HG02571 (cell line): ENCODE measurements around the gene GABBR1.
A peak's percentile ranks its signal among the peaks of the same experiment; 100 is the strongest.

Source experiments
- ATAC-seq: cut with Tn5 transposase; IDR thresholded peaks from one replicate; pipeline ENCODE4 v1.9.1; 2021; ENCODE audit warnings: mild to moderate bottlenecking, moderate library complexity; ENCODE audit not compliant: unreplicated experiment

Gene GABBR1

DNA sequence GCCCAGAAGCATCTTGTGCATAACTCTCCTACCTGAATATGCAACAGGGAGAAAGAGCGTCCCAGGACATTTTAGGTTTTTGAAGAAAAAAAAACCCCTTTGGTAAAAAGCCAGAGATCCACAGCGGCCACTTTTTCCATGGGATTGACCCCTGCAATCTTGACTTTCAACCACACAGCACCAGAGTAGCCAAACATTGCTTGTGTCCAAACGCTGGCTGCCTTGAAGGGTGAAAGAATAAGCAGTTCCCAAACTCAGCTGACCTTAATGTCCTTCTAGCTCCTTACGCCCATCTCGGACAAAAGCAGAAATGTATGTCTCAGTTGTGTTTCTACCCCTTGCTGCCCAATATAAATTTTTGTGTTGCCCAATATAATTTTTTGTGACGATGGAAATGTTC lies 22.7 kb upstream of the GABBR1 start:
- ATAC-seq: no peak

DNA sequence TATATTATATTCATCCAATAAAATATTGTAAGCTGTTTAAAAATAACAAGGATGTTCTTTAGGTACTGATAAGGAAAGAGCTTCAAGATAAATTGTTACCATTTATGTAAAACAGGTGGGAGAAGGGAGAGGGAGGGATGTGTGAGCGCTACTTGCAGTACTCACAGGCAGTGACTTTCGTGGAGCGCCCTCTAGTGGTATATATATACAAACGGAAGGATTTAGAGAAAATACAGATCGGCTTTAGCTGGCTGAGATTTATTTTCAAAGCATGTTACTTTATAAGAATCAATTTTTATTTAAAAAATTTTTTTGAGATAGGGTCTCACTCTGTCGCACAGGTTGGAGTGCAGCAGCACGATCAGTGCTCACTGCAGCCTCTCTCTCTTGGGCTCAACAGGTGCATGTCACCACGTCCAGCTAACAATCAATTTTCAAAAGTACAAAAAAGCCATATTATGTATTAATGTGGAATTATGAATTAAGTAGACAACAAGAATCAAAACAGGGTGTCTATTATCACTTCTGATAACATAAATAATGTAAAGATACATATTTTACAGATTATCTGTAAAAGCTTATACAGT lies 20.6 kb upstream of the GABBR1 start:
- ATAC-seq: no peak

DNA sequence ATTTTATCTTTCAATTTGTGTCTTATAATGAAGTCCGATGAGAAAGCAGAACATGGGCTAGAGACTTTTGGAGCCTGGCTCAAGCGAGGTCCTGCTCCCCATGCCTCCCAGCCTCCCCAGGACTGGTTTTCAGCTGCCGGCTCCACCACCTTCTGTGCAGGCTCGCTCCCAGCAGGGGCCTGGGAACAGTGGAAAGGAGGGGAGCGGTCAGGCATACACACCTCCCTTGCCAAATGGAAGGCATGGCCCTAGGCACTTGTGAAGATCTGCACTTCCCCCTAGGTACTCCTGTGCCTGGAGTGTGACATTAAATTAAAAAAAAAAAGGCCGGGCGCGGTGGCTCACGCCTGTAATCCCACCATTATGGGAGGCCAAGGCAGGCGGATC lies 19.2 kb upstream of the GABBR1 start:
- ATAC-seq: no peak

DNA sequence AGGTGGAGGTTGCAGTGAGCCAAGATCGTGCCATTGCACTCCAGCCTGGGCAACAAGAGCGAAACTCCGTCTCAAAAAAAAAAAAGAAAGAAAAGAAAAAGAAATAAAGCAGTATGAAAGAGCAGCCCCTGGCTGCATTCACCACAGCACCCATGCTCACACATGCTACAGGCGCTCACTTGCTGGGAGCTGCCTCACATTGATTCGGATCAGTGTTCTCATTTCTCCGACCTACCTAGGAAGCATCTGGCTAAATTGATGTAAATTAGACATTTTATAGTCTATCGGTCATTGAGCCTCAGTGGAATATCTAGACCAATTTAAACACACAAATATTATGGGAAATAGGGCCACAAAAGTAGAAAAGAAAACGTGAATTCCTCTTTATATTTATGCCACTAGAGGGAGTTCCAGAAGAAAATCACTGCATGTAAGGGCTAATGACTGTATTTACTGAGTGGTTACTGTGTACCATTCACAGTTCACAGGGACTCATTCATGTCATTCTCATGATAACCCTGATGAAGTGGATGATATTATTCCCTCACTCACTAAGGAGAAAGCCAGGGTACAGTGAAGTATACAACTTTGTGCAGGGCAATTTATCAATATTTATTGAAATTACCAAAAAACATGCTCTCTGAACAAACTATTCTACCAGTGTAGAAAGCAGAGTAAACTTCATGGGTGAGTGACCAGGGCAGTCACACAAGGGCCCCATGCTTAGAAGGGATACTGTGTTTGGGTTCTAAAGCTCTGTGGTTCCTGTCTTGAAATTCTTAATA lies 18.6 kb upstream of the GABBR1 start:
- no peak for ATAC-seq

DNA sequence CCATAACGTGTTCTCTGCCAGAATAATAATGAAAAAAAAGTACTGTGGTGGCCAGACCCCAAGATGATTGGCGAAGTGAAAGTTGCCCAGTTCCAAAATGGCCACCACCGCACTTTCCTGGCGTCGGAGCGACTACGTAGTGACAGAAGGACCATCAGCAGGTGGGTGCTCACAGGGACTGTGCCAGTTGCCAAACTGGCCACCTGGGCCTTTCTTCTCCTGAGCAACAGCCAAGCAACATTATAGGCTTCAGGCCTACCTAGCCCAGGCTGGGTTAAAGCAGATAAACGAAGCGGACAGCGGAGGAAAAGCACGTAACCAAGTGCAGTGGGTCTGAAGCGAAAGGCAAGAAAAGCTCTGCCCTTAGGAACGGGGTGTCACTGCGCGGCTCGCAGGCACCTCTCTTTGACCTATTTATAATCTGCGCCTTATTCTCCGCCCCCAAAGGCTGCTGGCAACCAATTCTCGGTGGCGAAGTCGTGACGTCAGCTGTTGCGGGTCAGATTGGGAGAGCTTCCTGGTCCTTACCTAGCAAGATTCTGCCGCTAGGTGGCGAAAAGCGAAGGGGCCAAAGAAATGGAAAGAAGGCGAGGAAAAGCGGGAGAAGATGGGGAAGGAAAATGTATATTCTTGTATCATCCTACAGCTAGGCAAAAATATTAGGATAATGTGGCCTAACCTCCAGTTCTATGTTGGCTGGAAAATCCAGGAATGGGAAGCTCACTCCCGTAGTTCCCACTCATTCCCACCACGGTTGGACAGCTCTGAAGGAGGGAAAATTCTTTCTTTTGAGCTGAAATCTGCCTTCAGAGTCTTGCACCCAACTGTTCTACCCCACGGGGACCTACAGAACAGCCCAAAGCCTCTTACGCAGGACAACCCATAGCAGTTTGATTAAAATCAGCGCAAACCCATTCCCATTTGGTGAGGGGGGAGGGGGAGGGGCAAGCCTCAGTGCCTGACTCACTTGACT lies 17.0 kb upstream of the GABBR1 start:
- ATAC-seq: peak; percentile 95

DNA sequence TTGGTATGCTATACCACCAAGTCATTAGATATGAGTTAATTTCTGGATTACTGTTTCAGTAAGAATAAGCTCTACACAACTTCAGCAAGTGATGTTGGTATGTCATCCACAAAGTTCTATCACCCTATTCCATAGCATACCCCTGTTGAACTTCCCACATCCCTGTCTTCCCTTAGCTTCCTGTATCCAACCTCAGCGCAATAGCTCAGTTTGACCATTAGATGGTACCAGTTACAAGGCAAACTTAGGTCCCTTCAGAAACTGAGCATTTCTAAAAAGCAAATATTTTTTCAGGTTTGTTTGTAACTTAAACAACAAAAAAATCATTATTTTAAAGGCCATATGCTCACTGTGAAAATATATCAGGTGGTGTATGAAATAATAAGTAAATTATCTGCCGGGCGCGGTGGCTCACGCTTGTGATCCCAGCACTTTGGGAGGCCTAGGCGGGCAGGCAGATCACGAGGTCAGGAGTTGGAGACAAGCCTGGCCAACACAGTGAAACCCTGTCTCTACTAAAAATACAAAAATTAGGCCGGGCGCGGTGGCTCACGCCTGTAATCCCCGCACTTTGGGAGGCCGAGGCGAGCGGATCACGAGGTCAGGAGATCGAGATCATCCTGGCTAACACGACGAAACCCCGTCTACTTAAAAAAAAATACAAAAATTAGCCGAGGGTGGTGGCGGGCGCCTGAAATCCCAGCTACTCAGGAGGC lies 15.1 kb upstream of the GABBR1 start:
- no peak for ATAC-seq

DNA sequence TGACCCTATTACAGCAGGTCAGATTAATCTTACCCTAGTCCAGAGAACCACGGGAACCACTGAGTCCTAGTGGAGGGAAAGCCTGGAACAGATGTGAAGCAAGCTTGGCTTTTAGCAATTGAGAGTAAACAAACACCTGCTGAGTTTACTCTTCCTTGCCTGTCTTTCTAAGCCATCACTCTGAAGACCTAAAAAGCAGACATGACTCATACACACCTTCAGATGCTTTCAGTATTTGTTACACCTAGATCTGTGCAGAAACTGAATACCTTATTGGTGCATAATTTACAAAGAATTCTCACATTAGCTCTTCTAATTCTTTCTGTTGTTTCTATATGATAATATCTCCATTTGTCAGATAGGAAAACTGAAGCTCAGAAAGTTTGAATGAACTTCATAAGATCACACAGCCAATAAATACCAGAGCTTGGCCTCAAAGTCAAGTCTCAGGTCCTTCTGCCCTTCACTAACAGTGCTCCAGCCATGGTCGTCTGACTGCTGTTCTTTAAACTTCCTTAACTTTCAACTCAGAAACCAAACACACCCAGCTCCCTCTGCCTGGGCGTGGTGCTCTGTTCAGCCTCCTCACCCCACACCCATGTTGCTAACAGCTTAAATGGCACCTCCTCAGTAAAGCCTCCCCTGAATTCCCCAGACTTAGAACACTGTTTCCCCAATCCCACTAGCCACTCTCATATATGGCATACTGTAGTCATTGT lies 8.6 kb upstream of the GABBR1 start:
- no peak for ATAC-seq

DNA sequence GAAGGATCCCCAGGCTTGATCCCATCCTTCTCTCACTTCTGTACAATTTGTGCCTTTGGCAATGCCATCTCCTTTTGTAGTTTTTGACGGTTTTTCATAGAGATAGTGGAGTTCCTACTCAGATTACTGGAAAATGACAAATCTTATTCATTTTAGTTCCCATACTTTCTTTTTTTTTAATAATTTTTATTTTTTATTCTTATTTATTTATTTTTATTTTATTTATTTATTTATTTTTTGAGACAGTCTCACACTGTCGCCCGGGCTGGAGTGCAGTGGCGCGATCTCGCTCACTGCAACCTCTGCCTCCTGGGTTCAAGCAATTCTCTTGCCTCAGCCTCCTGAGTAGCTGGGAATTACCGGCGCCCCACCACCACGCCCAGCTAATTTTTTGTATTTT lies 4.3 kb upstream of the GABBR1 start:
- ATAC-seq: no peak

DNA sequence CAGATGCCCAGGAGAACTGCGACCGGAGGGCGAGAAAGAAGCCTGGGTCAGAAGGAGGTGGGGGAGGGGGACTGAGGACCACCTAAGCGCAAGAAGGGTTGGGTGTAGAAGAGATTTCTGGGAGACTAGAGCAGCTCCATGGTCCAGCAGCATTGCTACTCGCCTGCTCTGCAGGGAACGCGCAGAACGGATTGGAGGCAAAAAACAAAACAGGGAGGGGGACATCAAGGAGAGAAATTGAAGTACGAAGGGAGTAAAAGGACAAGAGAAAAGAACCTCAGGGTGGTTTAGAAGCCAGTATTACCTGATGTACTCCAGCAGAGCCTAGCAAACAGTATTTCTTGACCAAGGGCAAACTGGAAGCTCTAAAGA lies 537 bp upstream of the GABBR1 start:
- no peak for ATAC-seq

DNA sequence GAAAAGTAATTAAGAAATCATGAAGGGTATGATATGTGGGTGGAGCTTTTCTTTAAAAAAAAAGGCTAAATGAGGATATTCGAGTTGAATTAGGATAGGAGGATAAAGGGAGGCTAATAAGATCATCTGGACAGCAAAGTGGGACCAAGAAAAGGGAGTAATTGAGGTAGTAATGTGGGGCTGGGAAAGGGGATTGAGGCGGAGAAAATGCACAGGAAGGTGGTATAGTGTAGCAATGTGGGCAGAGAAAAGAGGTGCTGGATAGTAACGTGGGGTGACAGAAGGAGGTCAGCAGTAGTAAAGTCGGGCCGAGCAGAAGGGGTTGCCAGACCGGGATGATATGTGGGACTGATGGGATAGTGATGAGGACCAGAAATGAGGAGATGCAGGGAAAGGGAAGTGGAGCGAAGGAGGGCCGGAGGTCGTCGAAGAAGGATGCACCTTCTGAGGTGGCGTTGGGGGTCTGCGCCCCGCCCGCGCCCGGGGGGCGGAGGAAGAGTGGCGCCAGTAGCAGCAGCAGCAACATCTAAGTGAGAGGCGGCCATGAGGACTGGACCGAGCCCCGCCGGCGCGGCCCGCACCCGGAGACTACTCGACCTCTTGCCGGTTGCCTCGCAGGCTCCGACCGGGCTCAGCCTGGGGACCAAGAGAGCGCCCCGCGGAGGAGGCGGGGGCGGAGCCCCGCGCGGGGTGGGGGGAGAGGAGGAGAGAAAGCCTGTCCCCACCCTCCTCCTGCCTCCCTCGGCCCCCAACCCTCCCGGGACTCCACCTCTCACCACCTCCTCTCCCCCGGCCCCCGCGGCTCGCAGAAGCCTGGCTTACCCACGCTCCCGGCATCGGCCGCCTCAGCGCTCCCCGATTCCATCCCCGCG lies 887 bp downstream of the GABBR1 start:
- ATAC-seq: peak; percentile 20

DNA sequence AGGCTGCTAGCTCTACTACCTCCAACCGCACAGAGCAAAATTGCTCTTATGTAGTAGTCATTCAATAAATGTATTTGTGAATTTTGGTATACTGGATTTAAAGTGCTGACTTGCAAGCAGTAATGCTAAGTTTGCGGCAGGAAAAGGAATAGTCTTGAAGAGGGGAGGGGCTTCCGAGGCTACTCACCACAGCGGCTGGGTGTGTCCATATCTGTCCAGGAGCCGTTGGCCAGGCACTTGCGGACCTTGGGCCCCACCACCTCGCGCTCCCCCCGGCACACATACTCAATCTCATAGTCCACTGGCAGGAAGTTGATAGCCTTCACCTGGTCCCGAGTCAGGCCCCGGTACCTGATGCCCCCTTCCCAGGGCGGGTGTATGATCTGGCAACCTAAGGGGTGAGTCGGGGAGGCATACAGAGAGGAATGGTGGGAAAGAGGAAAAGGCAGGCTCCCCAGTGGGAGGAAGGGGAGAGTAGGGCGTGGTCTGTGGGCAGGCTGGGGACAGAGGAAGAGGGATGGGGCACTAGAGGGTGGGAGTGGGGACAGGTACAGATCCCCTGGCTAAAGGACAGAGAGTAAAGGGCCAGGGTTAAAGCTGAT lies 1.7 kb downstream of the GABBR1 start:
- no peak for ATAC-seq

DNA sequence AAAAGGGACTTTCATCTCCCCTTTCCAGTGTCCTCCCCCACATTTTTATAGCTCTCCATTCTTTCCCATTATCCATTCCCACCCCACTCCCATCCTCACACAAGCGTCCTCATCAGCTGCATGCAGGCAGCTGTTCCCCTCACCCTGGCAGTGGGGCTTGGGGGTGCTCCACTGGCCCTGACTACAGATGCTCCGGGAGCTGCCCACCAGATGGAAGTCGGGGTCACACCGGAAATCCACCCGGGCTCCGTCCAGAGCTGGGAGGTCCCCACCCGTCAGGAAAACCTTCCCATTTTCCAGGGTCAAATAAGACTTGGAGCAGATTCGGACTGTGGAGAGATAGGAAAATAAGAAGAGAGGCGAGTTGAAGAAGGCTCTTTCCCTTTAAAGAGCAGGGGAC lies 2.7 kb downstream of the GABBR1 start:
- ATAC-seq: no peak

DNA sequence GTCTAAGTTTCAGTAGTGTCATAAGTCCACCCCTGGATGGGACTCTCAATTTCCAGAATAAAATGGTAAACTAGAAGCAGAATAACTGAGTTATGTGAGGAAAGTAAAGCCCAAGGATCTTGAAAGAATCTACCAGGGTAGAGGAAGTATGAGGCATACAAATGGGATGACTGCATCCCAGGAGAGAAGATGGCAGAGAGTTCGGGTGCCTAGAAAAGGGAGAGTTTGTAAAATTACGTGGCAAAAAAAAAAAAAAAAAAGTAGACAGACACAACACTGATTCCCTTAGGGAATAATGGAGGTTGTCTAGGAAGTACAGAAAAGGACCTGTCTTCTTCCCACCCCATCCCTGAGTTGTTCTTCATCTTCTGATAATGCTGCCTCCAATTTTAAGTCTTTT lies 3.4 kb downstream of the GABBR1 start:
- ATAC-seq: no peak

DNA sequence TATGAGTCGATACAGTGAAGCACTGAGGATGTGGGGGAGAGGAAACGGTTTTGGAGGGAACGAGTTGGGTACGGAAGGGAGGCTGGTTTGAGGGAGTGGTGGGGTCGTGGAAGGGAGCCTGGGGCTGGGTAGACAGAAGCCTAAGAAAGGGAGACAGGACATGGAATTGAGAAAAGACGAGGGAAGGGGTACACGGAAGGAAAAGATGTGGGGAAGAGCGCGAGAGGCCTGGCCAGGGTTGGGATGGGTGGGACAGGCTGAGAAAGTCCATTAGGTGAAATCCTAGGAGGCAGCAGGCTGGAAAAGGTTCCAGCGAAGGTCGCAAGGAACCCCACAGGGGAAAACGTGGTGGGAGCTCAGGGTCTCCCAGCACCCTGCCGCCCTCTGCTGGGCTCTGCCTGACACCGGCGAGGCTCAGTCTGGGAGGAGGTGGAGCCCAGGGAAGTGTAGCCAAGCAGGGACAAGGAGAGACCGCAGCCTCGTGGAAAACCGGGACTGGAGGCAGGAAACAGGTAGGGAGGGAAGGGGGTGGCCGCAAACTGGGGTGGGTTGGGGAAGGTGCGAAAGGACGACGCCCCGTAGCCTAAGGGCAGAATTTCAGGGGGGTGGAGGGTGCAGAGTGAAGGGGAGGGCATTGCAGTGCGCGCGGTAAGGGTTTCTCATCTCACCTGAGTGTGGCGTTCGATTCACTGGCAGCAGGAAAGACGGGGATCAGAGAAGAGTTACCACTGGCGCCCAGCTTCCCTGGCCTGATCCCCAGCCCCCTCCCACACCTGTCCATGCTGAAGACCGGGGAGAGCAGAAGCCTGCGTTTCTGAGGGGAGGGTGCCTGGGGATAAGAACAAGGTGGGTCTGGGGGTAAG lies 4.3 kb downstream of the GABBR1 start:
- no peak for ATAC-seq

DNA sequence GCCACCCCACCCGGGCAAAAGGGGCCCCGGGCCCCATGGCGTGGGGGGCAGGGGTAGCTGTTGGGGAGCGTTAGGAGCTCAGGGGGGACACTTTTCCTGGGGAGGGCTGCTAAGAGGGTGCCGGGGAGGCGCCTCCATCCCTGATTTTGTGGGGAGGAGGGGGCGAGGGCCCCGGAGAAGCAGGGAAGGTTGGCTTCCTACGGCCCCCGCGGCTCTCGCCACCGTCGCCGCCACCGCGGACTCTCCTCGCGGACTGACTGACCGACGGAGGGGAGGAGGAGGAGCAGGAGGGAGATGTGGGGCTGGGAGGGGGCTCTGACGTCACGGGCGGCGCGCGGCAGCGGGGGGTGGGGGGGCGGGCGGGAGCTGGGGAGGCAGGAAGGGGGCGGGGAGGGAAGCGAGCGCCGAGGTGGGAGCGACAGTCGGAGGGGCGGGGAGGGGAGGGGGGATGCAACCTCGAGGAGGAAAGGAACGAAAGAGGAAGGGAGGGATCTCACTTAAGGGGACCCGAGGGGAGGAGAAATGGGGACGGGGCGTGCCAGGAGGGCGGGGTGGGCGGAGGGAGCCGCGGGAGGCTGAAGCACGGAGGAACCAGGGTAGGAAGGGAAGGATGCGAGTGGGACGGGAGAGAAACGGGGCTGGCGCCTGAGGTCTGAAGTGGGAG lies 5.1 kb downstream of the GABBR1 start:
- ATAC-seq: no peak

DNA sequence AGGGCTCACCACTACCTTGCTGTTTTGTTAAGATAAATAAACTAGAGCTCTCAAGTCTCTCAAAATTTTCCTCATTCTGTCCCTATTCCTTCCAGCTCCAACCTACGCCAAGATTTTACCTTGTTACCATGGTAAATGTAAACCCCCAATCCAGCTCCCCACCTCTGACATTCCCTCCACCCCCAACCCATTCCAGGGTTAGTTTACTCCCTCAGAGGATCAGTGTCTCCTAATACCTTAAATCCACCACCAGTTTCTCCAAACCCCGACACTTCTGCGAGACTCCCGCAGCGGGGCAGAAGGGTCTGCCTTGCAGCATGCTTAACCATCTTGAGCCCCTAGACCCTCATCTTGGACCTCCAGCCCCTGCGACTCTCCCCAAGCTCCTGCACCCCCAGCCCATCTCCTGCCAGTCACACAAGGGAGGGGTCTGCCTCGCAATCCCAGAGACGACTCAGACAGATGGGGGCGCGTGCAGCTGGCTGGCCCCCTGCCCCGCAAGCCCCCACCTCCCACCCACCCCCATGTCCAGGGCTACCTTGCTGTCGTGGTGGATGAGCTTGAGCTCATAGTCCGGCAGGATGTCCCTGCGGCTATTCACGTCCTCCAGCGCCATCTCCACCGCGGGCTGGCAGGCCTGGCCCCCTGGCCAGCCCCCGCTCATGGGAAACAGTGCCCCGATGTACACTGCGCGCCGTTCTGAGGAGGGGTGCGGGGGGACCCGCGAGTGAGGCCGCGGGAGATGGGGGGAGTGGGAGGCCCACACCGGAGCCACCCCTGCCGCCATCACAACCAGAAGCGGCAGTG lies 5.8 kb downstream of the GABBR1 start:
- ATAC-seq: no peak
